ENCODE measurements around the gene WWOX. TPM values are rescaled to one million over a fixed set of nuclear protein-coding genes. Genes with fewer than 3 reads are reported as not detected.

WWOX gene
- total and polyA plus RNA-seq, 10 donors: 5.9 to 90.3 (median 26.4) TPM

DNA sequence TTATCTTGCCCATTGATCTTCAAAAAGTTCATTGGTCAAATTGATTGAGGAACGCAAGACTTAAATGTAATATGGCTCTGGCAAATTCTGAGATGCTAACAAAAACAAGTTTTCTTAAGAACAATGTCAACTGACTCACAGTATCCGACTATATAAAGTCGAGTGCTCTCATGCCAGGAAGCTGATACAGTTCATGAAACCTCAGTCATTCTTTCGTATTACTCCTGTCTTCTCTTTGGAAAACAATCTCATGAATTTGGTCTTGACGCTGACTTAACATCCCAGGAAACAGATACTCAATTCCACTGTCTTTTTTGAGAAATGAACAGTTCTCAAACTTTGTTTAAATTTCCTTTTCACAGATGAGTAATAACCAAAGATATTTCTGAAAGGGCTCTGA, 796.2 kb downstream of the WWOX start:
- peak overlapping the region in 4 of 8 donors; percentile 9 to 44 (median 30) for H3K27ac ChIP-seq

DNA sequence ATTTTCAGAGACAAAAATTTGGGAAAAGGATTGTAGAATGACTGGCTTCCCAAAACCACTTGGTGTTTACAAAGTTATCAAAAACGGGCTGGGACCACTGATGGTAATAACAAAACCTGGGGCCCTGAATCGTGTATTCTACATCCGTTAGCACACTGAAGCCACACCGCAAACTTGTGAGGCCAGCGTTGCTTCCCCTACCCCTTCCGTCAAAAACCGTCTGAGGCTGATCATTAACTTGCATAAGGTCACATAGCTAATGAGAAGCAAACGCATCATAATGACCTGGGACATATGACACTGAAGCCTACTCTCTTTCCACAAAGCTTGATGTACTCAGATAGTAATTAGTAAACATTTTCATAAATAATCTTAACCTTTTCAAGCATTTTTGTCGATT, 796.8 kb downstream of the WWOX start:
- TF ChIP-seq POLR2AphosphoS5 (IDR thresholded peaks at IDR 0.05): no peak
- TF ChIP-seq, protein P1, sequence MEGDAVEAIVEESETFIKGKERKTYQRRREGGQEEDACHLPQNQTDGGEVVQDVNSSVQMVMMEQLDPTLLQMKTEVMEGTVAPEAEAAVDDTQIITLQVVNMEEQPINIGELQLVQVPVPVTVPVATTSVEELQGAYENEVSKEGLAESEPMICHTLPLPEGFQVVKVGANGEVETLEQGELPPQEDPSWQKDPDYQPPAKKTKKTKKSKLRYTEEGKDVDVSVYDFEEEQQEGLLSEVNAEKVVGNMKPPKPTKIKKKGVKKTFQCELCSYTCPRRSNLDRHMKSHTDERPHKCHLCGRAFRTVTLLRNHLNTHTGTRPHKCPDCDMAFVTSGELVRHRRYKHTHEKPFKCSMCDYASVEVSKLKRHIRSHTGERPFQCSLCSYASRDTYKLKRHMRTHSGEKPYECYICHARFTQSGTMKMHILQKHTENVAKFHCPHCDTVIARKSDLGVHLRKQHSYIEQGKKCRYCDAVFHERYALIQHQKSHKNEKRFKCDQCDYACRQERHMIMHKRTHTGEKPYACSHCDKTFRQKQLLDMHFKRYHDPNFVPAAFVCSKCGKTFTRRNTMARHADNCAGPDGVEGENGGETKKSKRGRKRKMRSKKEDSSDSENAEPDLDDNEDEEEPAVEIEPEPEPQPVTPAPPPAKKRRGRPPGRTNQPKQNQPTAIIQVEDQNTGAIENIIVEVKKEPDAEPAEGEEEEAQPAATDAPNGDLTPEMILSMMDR (IDR thresholded peaks at IDR 0.05 in 8 of 11, conservative IDR thresholded peaks at IDR 0.05 in 3 of 11): no peak
- TF ChIP-seq POLR2A (IDR thresholded peaks at IDR 0.05): no peak
- 81 to 93% (median 87%) methylated on average over 9 of the region's 9 CpGs for WGBS, 5 donors

More for the DNA sequence above, 796.2 kb downstream of the WWOX start:
- TF ChIP-seq POLR2A (IDR thresholded peaks at IDR 0.05): no peak
- no peak for TF ChIP-seq POLR2AphosphoS5 (IDR thresholded peaks at IDR 0.05)
- TF ChIP-seq, protein P1 (IDR thresholded peaks at IDR 0.05 in 8 of 11, conservative IDR thresholded peaks at IDR 0.05 in 3 of 11): no peak
- no peak for DNase-seq
- no peaks in the 10 kb centered on the region for H3K27me3 ChIP-seq (replicated peaks in 1 of 7)
- no peaks in the 10 kb centered on the region for H3K36me3 ChIP-seq
- H3K9me3 ChIP-seq: no peaks in the 10 kb centered on the region
- peaks cover 0 to 6% (median 0%) of the 10 kb centered on the region in 6 donors for H3K4me1 ChIP-seq
- WGBS, 5 donors: 69 to 80% (median 78%) methylated on average over 5 of the region's 5 CpGs
- H3K4me3 ChIP-seq: no peak overlapping the region
- intact Hi-C loops (cut with DNase I; ENCODE audit: low total_unique reads): no loop called here

DNA sequence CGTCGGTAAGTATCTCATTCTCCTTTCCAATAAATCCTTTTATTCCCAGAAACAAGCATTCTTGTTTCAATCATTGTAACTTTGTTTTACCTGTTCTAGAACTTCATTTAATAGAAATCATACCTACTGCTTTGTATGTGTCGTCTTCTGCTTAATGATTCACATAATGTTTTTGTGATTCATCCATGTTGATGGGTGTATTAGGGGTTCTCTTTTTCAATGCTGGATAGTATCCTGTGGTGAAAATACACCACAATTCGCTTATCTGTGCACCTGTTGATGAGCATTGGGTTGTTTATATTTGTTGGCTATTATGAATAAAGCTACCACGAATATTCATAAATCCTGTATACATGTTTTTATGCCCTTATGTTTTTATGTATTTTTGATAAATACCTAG, 797.8 kb downstream of the WWOX start:
- Histone ChIP-seq H3K4me1 (peaks cover 0 to 5% (median 0%) of the 10 kb centered on the region in 6 donors), H3K9me3 (no peaks in the 10 kb centered on the region), H3K36me3 (no peaks in the 10 kb centered on the region), H3K27me3 (replicated peaks in 1 of 7) (no peaks in the 10 kb centered on the region), H3K4me3 (no peak overlapping the region), H3K27ac (no peak overlapping the region)
- intact Hi-C loops (cut with DNase I; ENCODE audit: low total_unique reads): no loop called here
- 78 to 89% (median 88%) methylated on average over 5 of the region's 5 CpGs for WGBS, 5 donors
- TF ChIP-seq, protein P1 (IDR thresholded peaks at IDR 0.05 in 8 of 11, conservative IDR thresholded peaks at IDR 0.05 in 3 of 11): no peak
- no peak for TF ChIP-seq POLR2A (IDR thresholded peaks at IDR 0.05)
- TF ChIP-seq POLR2AphosphoS5 (IDR thresholded peaks at IDR 0.05): no peak
- no peak for DNase-seq

More for the DNA sequence above, 796.8 kb downstream of the WWOX start:
- peak overlapping the region in 2 of 8 donors; percentile 9 to 44 for H3K27ac ChIP-seq
- no peak overlapping the region for H3K4me3 ChIP-seq
- no peaks in the 10 kb centered on the region for H3K9me3 ChIP-seq
- DNase-seq: no peak
- intact Hi-C loops (cut with DNase I; ENCODE audit: low total_unique reads): no loop called here
- no peaks in the 10 kb centered on the region for H3K27me3 ChIP-seq (replicated peaks in 1 of 7)
- H3K4me1 ChIP-seq: peaks cover 0 to 5% (median 0%) of the 10 kb centered on the region in 6 donors
- H3K36me3 ChIP-seq: no peaks in the 10 kb centered on the region

DNA sequence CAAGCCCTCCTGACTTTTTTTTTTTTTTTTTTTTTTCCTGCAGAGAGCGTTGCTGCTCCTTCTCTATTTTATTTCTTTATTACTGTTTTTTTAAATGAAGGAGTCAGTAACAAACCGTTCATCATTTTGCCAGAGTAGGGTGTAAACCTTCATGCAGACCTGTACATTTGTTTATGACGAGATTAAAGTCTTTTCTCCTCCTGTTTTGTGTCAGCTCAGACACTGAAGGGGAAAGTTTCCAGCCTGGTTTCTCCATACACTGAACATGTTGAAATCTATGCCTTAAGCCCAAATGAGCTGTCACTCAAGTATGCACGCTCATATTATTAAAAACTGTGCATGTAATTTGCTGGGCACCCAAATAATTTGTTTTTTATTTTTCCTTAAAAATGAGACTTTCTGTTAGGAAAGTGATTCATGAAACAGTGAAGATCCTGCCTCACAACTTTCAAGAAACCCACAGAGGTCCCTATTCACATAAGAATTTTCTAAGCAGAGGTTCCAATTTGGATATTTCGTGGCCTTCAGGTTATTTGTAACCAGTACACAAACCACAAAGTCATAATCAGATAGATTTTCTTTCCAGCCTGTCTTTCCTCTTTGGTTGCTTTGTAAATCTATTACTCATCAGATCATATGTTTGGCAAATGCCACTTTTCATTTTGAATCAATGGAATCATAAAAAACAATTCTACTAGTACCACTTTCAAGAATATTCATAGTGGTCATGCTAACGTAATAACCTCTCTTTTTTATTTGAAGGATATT, 800.8 kb downstream of the WWOX start:
- H3K9me3 ChIP-seq: no peaks in the 10 kb centered on the region
- intact Hi-C loops (cut with DNase I; ENCODE audit: low total_unique reads): no loop called here
- no peaks in the 10 kb centered on the region for H3K4me1 ChIP-seq
- WGBS, 5 donors: 68 to 82% (median 75%) methylated on average over 6 of the region's 6 CpGs
- no peaks in the 10 kb centered on the region for H3K36me3 ChIP-seq
- H3K4me3 ChIP-seq: no peak overlapping the region
- no peak for TF ChIP-seq POLR2A (IDR thresholded peaks at IDR 0.05)
- TF ChIP-seq, protein P1 (IDR thresholded peaks at IDR 0.05 in 8 of 11, conservative IDR thresholded peaks at IDR 0.05 in 3 of 11): no peak
- TF ChIP-seq POLR2AphosphoS5 (IDR thresholded peaks at IDR 0.05): no peak
- no peaks in the 10 kb centered on the region for H3K27me3 ChIP-seq (replicated peaks in 1 of 7)
- no peak for DNase-seq
- H3K27ac ChIP-seq: no peak overlapping the region
